Measurements from ENCODE around the gene IRF7.

IRF7 gene

GRCh38 chr11:640021-640706 lies 24.4 kb upstream of the IRF7 start:
- DNase-seq = no peak

DNA sequence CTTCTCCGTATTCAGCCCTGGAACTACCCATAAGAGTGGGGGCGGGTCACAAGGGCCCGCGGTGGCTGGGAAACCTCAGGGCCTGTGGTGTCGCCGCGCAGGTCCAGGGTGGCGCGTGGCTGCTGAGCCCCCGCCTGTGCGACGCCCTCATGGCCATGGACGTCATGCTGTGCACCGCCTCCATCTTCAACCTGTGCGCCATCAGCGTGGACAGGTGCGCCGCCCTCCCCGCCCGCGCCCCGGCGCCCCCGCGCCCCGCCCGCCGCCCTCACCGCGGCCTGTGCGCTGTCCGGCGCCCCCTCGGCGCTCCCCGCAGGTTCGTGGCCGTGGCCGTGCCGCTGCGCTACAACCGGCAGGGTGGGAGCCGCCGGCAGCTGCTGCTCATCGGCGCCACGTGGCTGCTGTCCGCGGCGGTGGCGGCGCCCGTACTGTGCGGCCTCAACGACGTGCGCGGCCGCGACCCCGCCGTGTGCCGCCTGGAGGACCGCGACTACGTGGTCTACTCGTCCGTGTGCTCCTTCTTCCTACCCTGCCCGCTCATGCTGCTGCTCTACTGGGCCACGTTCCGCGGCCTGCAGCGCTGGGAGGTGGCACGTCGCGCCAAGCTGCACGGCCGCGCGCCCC lies 23.7 kb upstream of the IRF7 start:
- no peak for DNase-seq

DNA sequence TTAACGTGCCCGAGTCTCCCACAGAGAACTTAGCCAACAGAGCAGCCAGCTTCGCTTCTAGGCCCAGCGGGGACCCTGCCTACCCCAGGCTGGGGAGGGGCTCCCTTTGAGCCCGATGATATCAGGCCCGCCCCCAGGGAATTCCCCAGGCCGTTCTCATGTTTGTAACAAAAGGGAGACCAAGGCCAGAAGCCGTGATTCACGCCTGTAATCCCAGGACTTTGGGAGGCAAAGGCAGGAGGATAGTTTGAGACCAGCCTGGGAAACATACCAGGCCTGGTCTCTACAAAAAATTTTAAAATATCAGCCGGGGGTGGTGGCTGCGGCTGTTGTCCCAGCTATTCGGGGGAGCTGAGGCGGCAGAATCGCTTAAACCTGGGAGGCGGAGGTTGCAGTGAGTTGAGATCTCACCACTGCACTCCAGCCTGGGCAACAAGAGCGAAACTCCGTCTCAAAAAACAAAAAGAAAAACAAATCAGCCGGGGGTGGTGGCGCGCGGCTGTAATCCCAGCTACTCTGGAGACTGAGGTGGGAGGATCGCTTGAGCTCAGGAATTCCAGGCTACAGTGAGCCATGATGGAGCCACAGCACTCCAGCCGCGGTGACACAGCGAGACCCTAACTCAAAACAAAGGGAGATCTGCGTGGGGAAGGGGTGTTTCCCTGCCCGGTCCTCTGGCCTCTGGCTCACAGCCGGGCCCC lies 23.0 kb upstream of the IRF7 start:
- peak; percentile 50 for DNase-seq

DNA sequence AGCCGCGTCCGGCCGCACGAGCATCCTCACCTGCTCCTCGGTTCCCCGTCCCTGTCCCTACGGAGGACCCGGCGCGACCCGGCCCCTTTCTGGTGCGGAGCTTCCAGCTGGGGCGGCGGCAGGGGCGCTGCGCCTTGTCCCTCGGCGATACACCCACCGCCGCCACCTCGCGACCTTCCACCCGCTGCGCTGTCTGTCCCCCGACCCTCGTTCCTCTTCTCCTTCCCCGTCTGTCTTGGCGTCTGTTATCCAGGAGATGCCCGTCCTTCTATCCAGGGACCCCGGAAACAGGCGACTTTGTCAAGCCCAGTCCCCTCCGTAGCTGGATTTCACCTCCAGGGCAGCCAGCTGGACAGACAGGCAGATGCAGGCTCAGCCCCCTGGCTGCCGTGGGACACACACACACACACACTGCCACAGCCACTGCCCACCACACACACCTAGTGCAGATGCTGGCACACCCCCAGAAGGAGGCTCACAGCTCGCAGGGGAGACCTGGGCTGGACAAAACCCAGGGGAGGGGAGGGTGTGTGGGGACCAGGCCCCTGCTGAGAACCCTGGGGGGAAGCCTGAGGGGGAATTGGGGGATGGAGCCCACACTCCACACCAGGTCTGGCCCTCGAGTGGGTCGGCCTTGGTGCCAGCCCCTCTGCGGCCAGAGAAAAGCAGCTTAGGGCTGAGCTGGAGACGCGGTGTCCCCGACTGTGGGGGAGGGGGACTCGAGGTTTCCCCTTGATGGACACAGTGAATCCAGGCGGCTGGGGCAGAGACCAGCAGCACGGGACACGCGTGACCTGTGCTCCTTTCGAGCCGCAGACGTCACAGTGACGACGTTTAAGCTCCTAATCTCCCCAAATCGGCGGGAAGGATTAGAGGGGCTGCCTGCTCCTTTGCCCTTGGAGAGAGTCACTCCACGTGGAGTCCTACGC lies 22.1 kb upstream of the IRF7 start:
- no peak for DNase-seq

GRCh38 chr11:637333-637592 lies 21.5 kb upstream of the IRF7 start:
- no peak for DNase-seq

DNA sequence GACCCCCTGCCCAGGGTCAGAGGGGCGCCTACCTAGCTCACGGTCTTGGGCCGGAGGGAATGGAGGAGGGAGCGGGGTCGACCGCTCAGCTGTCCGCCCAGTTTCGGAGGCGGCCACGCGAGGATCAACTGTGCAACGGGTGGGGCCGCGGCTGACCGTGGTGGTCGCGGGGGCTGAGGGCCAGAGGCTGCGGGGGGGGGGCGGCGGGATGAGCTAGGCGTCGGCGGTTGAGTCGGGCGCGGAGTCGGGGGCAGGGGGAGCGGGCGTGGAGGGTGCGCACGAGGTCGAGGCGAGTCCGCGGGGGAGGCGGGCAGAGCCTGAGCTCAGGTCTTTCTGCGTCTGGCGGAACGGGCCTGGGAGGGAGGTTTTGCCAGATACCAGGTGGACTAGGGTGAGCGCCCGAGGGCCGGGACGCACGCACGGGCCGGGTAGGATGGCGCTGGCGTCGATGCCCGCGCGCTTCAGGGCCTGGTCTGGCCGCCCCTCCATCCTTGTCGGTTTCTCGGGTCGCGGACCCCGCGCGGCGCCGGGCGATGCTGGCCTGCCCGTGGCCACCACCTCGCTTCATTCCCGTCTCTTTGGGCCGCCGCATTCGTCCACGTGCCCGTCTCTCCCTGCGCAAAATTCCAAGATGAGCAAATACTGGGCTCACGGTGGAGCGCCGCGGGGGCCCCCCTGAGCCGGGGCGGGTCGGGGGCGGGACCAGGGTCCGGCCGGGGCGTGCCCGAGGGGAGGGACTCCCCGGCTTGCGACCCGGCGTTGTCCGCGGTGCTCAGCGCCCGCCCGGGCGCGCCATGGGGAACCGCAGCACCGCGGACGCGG lies 21.0 kb upstream of the IRF7 start, which contains the start of gene DRD4:
Gene DRD4 (plus strand): TSS at position 759 of the 822 bp plus-strand sequence. CDS start 36 bp downstream, at position 795.
- DNase-seq = peak; percentile 42

- no peak for DNase-seq
Observed at GRCh38 chr11:635945-636510, 20.3 kb upstream of the IRF7 start.

GRCh38 chr11:630871-631270 lies 15.1 kb upstream of the IRF7 start:
- DNase-seq = no peak

GRCh38 chr11:629237-629583 lies 13.5 kb upstream of the IRF7 start:
- no peak for DNase-seq

- DNase-seq = no peak
Observed at GRCh38 chr11:628056-628455, 12.3 kb upstream of the IRF7 start.

DNA sequence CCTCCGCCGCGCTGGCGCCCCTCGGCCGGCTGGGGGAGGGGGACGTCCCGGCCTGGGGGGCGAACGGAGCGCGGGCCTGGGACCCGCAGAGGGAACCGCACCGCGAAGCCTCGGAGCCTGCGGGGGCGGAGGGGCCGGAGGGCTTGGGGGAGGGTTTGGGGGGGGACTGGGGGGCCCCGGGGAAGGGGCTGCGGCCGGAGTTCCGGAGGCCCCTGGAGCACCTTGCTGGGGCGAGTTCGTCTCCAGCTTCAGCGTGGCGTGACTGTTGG lies 11.5 kb upstream of the IRF7 start:
- no peak for DNase-seq

- no peak for DNase-seq
Observed at GRCh38 chr11:626475-627307, 10.9 kb upstream of the IRF7 start, which contains the start of gene SCT. TSS of gene SCT (minus strand) at chr11:627181. CDS start at chr11:627143, 38 bp downstream.

DNA sequence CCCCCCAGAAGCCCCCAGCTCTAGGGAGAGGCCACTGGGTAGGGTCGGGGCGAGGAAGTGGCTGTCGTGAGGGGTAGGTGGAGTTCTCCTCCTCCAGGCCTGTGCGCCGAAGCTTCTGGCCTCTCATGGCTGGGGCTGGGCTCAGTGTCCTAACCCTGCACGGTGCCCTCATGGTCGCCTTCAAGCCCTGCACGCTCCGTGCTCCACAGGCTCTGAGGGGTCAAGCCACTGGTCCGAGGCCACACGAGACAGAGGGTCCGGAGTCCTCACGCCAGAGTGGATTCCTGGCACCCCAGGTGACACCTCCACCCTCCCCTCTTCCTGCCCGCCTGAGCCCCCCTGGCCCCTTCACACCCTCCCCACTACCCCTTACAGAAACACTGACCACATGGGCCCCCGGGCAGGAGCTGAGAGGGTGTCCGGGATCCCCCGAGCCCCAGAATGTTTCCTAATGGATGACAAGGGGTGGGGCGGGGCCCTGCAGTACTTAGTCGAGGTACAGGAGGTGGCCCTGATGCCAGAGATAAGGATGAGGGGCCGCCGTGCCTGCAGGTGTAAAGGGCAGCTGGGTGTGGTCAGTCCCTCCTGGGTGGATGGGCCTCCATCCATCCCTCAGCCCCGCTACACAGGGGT lies 10.0 kb upstream of the IRF7 start:
- DNase-seq = no peak

DNA sequence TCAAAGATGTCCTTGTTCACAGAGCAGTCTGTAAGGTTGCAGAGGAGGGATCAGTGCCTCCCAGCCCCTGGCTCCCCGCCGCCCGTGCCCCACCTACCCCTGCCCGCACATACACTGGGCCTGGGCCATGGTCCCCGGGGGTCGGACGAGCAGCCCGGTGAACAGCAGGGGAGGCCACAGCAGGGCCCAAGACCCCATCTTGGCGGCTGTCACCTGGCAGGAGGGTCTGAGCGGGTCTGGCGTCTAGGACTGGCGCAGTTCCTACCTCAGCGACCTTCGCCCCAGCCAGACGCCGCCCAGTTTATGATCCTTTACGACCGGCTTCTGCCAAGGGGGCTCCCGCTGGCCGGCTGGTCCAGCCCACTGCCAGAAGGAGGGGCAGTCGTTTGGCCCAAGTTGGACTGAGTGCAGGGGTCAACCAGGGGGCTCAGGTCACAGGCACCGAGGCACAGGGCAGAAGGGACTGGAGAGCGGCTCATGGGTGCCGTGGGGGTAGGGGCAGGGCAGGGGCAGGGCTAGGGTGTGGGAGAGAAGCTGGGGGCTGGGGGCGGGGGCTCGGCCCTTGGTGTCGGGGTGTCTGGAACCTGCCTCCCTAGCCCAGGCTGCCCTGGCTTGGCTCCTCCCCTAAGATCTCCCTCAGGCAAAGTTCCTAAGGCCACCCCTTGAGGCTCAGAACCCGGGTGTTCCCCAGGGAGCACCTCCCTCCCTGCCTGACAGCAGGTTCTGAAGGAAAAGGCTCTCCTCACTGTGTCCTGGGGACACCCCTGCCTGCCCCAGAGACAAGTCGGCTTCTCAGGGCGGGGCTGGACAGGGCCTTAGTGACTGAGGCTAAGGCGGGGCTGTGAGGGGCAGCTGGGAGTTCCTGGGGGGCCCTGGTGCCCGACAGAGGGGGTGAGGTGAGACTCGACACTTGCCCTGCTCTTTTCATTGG lies 9.2 kb upstream of the IRF7 start, which contains the start of gene CDHR5:
Gene CDHR5 (minus strand): TSS at position 251 of the 931 bp plus-strand sequence. CDS start 53 bp downstream, at position 198.
- DNase-seq = no peak

DNA sequence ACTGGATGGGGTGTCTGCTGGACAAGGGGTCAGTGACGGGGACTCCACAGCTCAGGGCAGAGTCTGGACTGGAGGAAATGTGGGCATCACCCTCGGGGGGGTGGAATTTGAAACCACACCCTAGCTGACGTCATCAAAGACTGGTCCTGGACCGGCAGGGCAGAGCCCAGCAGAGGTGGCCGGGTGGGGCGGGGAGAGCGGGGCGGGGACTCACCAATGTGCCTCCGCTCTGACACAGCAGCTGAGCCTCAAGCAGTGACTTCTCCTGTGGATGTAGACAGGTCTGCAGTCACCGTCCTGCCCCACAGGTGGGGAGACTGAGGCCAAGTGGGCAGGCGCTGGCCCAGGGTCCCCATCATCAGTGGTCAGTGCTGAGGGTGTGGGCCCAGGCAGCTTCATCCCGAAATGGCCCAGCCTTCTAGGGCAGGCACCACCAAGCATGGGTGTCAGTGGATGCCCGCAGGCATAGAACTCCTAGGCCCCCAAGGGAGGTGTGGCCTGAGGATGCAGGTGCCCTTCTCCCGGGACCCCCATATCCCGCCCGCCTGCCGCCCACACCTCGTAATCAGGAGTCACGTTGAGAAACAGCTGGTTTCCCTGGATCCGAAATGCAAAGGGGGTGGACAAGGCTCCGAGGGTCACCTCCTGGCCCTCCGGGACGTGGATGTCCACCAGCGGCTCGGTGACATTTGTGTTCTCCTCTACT lies 8.4 kb upstream of the IRF7 start:
- DNase-seq = peak; percentile 22

DNA sequence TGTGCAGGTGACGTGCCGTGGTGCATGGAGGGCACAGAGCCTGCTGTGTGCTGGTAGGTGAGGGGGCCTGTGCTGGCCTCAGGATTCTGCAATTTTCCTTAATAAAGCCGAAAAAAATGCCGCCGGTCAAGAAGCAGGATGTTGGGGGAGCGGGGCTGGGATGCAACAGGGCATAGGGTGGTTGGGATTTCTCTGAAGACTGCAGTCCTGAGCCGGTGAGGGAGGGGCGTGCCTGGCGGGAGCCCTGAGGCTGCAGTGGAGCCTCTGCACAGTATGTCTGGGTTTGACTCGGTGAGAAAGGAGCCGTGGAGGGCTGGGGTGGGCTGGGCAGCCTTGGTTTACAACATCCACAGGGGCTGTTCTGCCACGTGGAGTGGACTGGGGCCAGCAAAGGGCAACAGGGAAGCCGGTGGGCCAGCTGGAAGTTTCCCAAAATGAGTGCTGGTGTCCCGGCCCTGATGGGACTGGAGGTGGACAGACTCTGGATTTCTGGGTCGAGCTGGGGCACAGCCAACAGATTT lies 7.7 kb upstream of the IRF7 start:
- no peak for DNase-seq

GRCh38 chr11:621838-622237 lies 6.1 kb upstream of the IRF7 start:
- no peak for DNase-seq

All from fibroblast of skin of scalp (primary cell).